ENCODE results near the gene ERP27. TPM values are rescaled to one million over a fixed set of nuclear protein-coding genes. Genes with fewer than 3 reads are reported as not detected.

Gene ERP27
- total and polyA plus RNA-seq, 2 of the 8 experiments (the other 6 are each of a cell fraction or from before 2014, with no cell fraction given): not detected

GRCh38 chr12:14979468-14979867 lies 41.1 kb upstream of the ERP27 start (continued):
- no peak for TF ChIP-seq CTBP2 (IDR thresholded peaks at IDR 0.05; ENCODE audit: borderline replicate concordance, insufficient read depth, insufficient read length, low read length)
- TF ChIP-seq POLR2A (IDR thresholded peaks at IDR 0.05; ENCODE audit: control extremely low read depth in 1 of 2, low read depth in 2 of 2, low read length in 2 of 2): no peak

Measured in H1 (cell line).